Breast epithelium (tissue), 4 donors: ENCODE data around the gene NEURL1B. TPM values are rescaled to one million over a fixed set of nuclear protein-coding genes. Genes with fewer than 3 reads are reported as not detected.

ENCODE experiments used
- DNase-seq, 2 donors: peaks; one replicate each; pipeline ENCODE4 v3.0.0-alpha.2; 2019; ENCODE audit warnings: low spot score in 2 of 2
- H3K27ac ChIP-seq, 2 donors: fragments of 200-600 bp; sonication (generic) in 1 of 2; one replicate each; pipeline ENCODE4 v1.5.1; 2016 to 2019; ENCODE audit warnings: mild to moderate bottlenecking in 1 of 2
- H3K27me3 ChIP-seq, 2 donors: fragments of 200-600 bp; sonication (generic) in 1 of 2; one replicate each; pipeline versions ENCODE4 v1.5.1 to v1.6.0; 2017 to 2019; ENCODE audit warnings: control low read depth in 1 of 2, mild to moderate bottlenecking in 1 of 2
- H3K36me3 ChIP-seq: fragments of 200-600 bp; one replicate; pipeline ENCODE4 v1.5.1; 2019
- H3K4me1 ChIP-seq, 2 donors: fragments of 200-600 bp; sonication (generic); one replicate each; pipeline ENCODE4 v1.5.1; 2016 to 2019; ENCODE audit warnings: control low read depth in 1 of 2
- H3K4me3 ChIP-seq, 3 donors: fragments of 200-600 bp; sonication (generic); 1 replicate in 2 of 3; 2 replicates in 1 of 3; pipeline ENCODE4 v1.5.1; 2016 to 2019; ENCODE audit warnings: mild to moderate bottlenecking in 3 of 3, moderate library complexity in 2 of 3
- H3K9me3 ChIP-seq, 2 donors: fragments of 200-600 bp; sonication (generic) in 1 of 2; one replicate each; pipeline ENCODE4 v1.5.1; 2016 to 2019; ENCODE audit warnings: control low read depth in 1 of 2
- POLR2A ChIP-seq: fragments of 450-650 bp; IDR thresholded peaks from one replicate; pipeline ENCODE4 v1.6.1; 2016; ENCODE audit warnings: antibody characterized with exemption, mild to moderate bottlenecking, moderate library complexity
- POLR2AphosphoS5 ChIP-seq, 3 donors: sonication (generic); formaldehyde crosslinking; IDR thresholded peaks; one replicate each; pipeline ENCODE4 v1.6.1; 2017; ENCODE audit warnings: antibody characterized with exemption in 3 of 3
- intact Hi-C: fragments of 100-400 bp; cut with DNase I; formaldehyde crosslinking; loops from one replicate; pipeline ENCODE4 v1.15.1; 2023; ENCODE audit warnings: low total_unique reads
- total RNA-seq, 3 donors: library from RNA; depleted of rRNA; stranded (reverse); fragments of >200 nt; gene quantifications; one replicate each; pipeline ENCODE4 v1.1.0, GENCODE V29; 2016
- TF ChIP-seq, protein P1 (sequence below), 3 donors: fragments of 450-650 bp; IDR thresholded peaks; one replicate each; pipeline ENCODE4 v1.5.1; 2016 to 2017; ENCODE audit warnings: antibody characterized with exemption in 3 of 3, mild to moderate bottlenecking in 3 of 3, moderate library complexity in 3 of 3

The NEURL1B gene
- total RNA-seq, 3 donors from 2014 or later = 6.3 to 17.0 (median 9.9) TPM

DNA sequence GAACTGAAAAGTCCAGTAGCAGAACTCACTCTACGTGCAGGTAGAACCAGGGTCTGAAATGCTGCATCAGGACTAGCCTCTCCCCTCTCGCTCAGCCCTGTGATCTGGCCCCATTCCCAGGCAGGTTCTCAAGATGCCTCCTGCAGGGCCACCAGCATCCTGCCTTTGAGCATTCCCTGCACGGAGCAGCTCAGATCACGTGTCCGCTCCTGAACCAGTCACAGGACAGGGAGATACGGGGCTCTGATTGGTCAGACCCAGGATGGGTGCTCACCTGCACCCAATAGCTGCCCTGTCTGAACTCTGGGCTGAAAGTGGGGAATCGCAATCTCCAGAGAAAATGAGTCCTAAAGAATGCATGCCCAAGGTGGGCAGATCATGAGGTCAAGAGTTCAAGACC lies 50.8 kb downstream of the NEURL1B start:
- Histone ChIP-seq H3K27me3 (no peaks in the 10 kb centered on the region), H3K4me3 (no peak overlapping the region), H3K36me3 (no peaks in the 10 kb centered on the region), H3K9me3 (no peaks in the 10 kb centered on the region), H3K4me1 (peaks cover 6 to 7% of the 10 kb centered on the region in 2 donors), H3K27ac (no peak overlapping the region)
- intact Hi-C loops = loop anchor here (10.0 kb wide), 1 partner anchor 587 kb away; no protein-coding TSS in a partner anchor
- DNase-seq = no peak
- TF ChIP-seq, protein P1, sequence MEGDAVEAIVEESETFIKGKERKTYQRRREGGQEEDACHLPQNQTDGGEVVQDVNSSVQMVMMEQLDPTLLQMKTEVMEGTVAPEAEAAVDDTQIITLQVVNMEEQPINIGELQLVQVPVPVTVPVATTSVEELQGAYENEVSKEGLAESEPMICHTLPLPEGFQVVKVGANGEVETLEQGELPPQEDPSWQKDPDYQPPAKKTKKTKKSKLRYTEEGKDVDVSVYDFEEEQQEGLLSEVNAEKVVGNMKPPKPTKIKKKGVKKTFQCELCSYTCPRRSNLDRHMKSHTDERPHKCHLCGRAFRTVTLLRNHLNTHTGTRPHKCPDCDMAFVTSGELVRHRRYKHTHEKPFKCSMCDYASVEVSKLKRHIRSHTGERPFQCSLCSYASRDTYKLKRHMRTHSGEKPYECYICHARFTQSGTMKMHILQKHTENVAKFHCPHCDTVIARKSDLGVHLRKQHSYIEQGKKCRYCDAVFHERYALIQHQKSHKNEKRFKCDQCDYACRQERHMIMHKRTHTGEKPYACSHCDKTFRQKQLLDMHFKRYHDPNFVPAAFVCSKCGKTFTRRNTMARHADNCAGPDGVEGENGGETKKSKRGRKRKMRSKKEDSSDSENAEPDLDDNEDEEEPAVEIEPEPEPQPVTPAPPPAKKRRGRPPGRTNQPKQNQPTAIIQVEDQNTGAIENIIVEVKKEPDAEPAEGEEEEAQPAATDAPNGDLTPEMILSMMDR (IDR thresholded peaks at IDR 0.05) = no peak
- TF ChIP-seq POLR2AphosphoS5 (IDR thresholded peaks at IDR 0.05) = no peak

GRCh38 chr5:172692451-172692850 lies 51.4 kb downstream of the NEURL1B start:
- H3K36me3 ChIP-seq = no peaks in the 10 kb centered on the region
- intact Hi-C loops = loop anchor here (10.0 kb wide), 1 partner anchor 588 kb away; no protein-coding TSS in a partner anchor
- H3K4me1 ChIP-seq = peaks cover 6 to 7% of the 10 kb centered on the region in 2 donors
- H3K27me3 ChIP-seq = no peaks in the 10 kb centered on the region
- DNase-seq = no peak
- TF ChIP-seq, protein P1 (IDR thresholded peaks at IDR 0.05) = no peak
- no peak for TF ChIP-seq POLR2A
- TF ChIP-seq POLR2AphosphoS5 (IDR thresholded peaks at IDR 0.05) = no peak
- no peak overlapping the region for H3K4me3 ChIP-seq
- no peaks in the 10 kb centered on the region for H3K9me3 ChIP-seq
- H3K27ac ChIP-seq = no peak overlapping the region

DNA sequence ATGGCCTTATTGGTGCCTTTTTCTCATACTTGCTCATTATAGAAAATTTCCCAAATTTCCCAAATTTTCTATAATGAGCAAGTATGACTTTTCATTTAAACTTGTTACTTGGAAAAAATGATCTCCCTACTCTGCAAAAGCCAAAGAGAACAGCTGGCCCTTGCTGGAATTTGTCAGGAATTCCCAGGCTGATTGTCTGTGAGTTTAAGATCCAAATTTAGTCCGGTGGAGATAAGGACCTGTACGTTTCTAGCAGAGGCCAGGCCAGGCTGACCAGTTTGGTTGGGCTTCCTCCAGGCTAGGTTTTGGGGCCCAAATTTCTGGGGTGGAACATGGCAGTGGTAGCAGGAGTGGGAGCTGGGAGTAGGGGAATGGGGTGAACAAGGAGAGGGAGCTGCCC lies 51.9 kb downstream of the NEURL1B start:
- H3K36me3 ChIP-seq = no peaks in the 10 kb centered on the region
- peaks cover 6 to 7% of the 10 kb centered on the region in 2 donors for H3K4me1 ChIP-seq
- H3K27me3 ChIP-seq = no peaks in the 10 kb centered on the region
- H3K27ac ChIP-seq = peak overlapping the region in 1 of 2 donors; percentile 57
- H3K4me3 ChIP-seq = no peak overlapping the region
- intact Hi-C loops = loop anchor here (10.0 kb wide), 1 partner anchor 588 kb away; no protein-coding TSS in a partner anchor
- DNase-seq = no peak
- no peaks in the 10 kb centered on the region for H3K9me3 ChIP-seq
- TF ChIP-seq, protein P1 (IDR thresholded peaks at IDR 0.05) = no peak
- TF ChIP-seq POLR2A (no peak), POLR2AphosphoS5 (IDR thresholded peaks at IDR 0.05) (no peak)

- H3K27me3 ChIP-seq = no peaks in the 10 kb centered on the region
- no peak for DNase-seq
- no peak overlapping the region for H3K4me3 ChIP-seq
- intact Hi-C loops = loop anchor here (10.0 kb wide), 1 partner anchor 589 kb away; no protein-coding TSS in a partner anchor
- no peaks in the 10 kb centered on the region for H3K9me3 ChIP-seq
- H3K4me1 ChIP-seq = peaks cover 0 to 7% of the 10 kb centered on the region in 2 donors
- TF ChIP-seq POLR2A = no peak
- TF ChIP-seq, protein P1 (IDR thresholded peaks at IDR 0.05) = no peak
- TF ChIP-seq POLR2AphosphoS5 (IDR thresholded peaks at IDR 0.05) = no peak
- H3K27ac ChIP-seq = peak overlapping the region in 1 of 2 donors; percentile 40
- no peaks in the 10 kb centered on the region for H3K36me3 ChIP-seq
Observed at GRCh38 chr5:172694061-172694460, 53.0 kb downstream of the NEURL1B start.

DNA sequence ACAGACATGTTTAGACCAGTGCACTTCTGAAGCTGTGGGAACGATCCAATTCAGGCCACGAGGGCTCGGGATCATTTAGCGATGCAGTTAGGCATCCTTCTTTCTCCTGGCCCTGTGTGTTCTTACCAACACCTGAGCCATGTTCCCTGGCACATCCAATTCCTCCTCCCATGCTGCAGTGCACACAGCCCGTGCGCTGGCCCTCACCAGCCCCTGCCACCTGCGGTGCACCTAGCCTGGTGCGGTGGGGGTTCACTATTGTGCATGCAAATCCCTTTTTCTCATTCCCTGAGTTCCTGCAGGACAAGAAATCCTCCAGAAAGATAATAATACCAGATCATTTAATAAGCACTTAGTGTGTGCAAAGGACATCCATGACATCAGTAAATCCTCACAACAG lies 53.5 kb downstream of the NEURL1B start:
- TF ChIP-seq, protein P1 (IDR thresholded peaks at IDR 0.05) = no peak
- TF ChIP-seq POLR2A (no peak), POLR2AphosphoS5 (IDR thresholded peaks at IDR 0.05) (no peak)
- Histone ChIP-seq H3K9me3 (no peaks in the 10 kb centered on the region), H3K27me3 (no peaks in the 10 kb centered on the region), H3K4me1 (peaks cover 0 to 3% of the 10 kb centered on the region in 2 donors), H3K4me3 (no peak overlapping the region), H3K36me3 (no peaks in the 10 kb centered on the region), H3K27ac (peak overlapping the region in 1 of 2 donors; percentile 40)
- intact Hi-C loops = loop anchor here (10.0 kb wide), 1 partner anchor 590 kb away; no protein-coding TSS in a partner anchor
- no peak for DNase-seq
